ENCODE results near the gene NAXD. TPM values are rescaled to one million over a fixed set of nuclear protein-coding genes. Genes with fewer than 3 reads are reported as not detected.
"Not testable (repeated sequence)": the region's sequence is repeated elsewhere in the genome, so short reads cannot be mapped to it uniquely, and the experiment has no call there.

Gene NAXD
- total RNA-seq, 1 experiment from 2014 or later = 12.0 TPM

GRCh38 chr13:110662777-110663443, 47.6 kb downstream of the NAXD start:
- DNase-seq (ENCODE audit: low read depth) = no peak

- no peak for DNase-seq (ENCODE audit: low read depth)
Observed at GRCh38 chr13:110663491-110663890, 48.1 kb downstream of the NAXD start.

- no peak for DNase-seq (ENCODE audit: low read depth)
Observed at GRCh38 chr13:110664041-110664440, 48.7 kb downstream of the NAXD start.

- DNase-seq (ENCODE audit: low read depth) = no peak
Observed at GRCh38 chr13:110664673-110665072, 49.3 kb downstream of the NAXD start.

- no peak for DNase-seq (ENCODE audit: low read depth)
Observed at GRCh38 chr13:110665491-110666254, 50.3 kb downstream of the NAXD start.

GRCh38 chr13:110666255-110666533, 50.8 kb downstream of the NAXD start:
- DNase-seq (ENCODE audit: low read depth) = no peak

GRCh38 chr13:110669036-110669435, 53.7 kb downstream of the NAXD start:
- no peak for DNase-seq (ENCODE audit: low read depth)

- DNase-seq (ENCODE audit: low read depth) = not testable (repeated sequence)
Observed at GRCh38 chr13:110669814-110670213, 54.5 kb downstream of the NAXD start.

- no peak for DNase-seq (ENCODE audit: low read depth)
Observed at GRCh38 chr13:110676595-110677587, 61.5 kb downstream of the NAXD start.

GRCh38 chr13:110677731-110678545, 62.6 kb downstream of the NAXD start:
- DNase-seq (ENCODE audit: low read depth) = no peak

GRCh38 chr13:110680852-110681251, 65.5 kb downstream of the NAXD start:
- DNase-seq (ENCODE audit: low read depth) = peak; percentile 13

- DNase-seq (ENCODE audit: low read depth) = no peak
Observed at GRCh38 chr13:110681868-110682550, 66.7 kb downstream of the NAXD start.

- no peak for DNase-seq (ENCODE audit: low read depth)
Observed at GRCh38 chr13:110682746-110683145, 67.4 kb downstream of the NAXD start.

GRCh38 chr13:110683203-110683883, 68.0 kb downstream of the NAXD start:
- peak; percentile 21 for DNase-seq (ENCODE audit: low read depth)

GRCh38 chr13:110683921-110684320, 68.6 kb downstream of the NAXD start:
- no peak for DNase-seq (ENCODE audit: low read depth)

- no peak for DNase-seq (ENCODE audit: low read depth)
Observed at GRCh38 chr13:110684388-110685056, 69.2 kb downstream of the NAXD start.

GRCh38 chr13:110685305-110686020, 70.1 kb downstream of the NAXD start:
- DNase-seq (ENCODE audit: low read depth) = no peak

GRCh38 chr13:110687736-110688135, 72.4 kb downstream of the NAXD start:
- DNase-seq (ENCODE audit: low read depth) = no peak

- no peak for DNase-seq (ENCODE audit: low read depth)
Observed at GRCh38 chr13:110689041-110689440, 73.7 kb downstream of the NAXD start.

All from RPMI7951 (cell line).